G401 (cell line): Measurements from ENCODE around the gene PIP5K1B. TPM values are rescaled to one million over a fixed set of nuclear protein-coding genes. Genes with fewer than 3 reads are reported as not detected.

Experiments used
- DNase-seq: peaks from one replicate; pipeline ENCODE4 v3.0.0-alpha.2; 2015; ENCODE audit warnings: low spot score
- in situ Hi-C: cut with HindIII; loops from 2 replicates; pipeline ENCODE4 v1.10.0; 2016; ENCODE audit warnings: low sequenced_read_pairs, mixed read lengths
- total RNA-seq: library from RNA; depleted of rRNA; stranded (reverse); fragments of >200 nt; shearing (Covaris generic); gene quantifications from 2 replicates; pipeline ENCODE4 v1.2.3, GENCODE V29; 2014

The PIP5K1B gene
- total RNA-seq, 1 experiment from 2014 or later: not detected

GRCh38 chr9:68705531-68706362 is 707 bp downstream of the PIP5K1B start:
- in situ Hi-C loops: no loop called here
- DNase-seq: peak; percentile 45

- in situ Hi-C loops: no loop called here
- DNase-seq: peak; percentile 69
Measured at GRCh38 chr9:68706363-68707201, 1.5 kb downstream of the PIP5K1B start.

- in situ Hi-C loops: no loop called here
- DNase-seq: no peak
Measured at GRCh38 chr9:68707801-68708488, 2.9 kb downstream of the PIP5K1B start.

DNA sequence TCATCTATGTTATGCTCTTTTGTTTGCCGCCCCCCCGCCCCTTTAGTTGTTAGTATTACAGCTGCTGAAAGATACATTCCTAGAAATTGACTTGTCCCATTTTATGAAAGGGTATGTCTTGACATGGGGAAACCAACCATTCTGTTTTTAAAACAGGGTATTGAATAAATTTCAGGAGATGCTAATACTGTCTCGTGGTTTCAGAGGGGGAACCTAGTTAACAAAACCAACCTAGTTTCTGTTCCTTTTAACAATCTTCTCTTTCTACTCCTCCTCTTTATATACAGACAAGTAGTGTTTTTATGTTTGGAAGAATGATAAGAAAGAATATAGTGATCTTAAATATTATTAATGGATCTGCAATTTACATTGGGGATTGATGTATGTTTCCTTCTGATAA is 3.5 kb downstream of the PIP5K1B start:
- in situ Hi-C loops: no loop called here
- DNase-seq: no peak

DNA sequence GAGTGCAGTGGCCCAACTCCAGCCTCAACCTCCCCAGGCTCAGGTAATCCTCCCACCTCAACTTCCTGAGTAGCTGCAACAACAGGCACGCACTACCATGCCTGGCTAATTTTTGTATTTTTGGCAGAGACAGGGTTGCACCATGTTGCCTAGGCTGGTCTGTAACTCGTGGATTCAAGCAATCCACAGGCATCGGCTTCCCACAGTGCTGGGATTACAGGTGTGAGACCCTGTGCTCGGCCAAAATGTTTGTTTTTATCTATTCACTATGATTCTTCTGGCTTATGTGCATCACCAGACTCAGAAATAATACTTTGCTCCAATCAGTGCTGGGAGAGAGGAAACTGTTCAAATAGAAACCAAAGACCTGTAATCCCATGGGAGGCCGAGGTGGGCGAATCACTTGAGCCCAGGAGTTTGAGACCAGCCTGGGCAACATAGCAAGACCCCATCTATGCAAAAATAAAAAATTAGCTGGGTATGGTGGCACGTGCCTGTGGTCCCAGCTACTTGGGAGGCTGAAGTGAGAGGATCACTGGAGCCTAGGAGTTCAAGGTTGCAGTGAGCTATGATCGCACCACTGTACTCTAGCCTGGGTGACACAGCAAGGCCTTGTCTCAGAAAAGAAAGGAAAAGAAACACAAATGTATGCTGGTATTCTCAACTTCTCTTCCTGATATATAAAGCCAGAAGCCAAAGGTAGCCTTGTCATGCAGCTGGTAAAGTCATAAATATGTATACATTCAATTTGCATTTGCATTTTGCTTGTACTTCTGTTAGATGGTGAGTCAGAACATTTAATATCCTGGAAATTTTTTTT is 4.5 kb downstream of the PIP5K1B start:
- in situ Hi-C loops: no loop called here
- no peak for DNase-seq

- DNase-seq: no peak
- in situ Hi-C loops: no loop called here
Measured at GRCh38 chr9:68710111-68710471, 5.1 kb downstream of the PIP5K1B start.

DNA sequence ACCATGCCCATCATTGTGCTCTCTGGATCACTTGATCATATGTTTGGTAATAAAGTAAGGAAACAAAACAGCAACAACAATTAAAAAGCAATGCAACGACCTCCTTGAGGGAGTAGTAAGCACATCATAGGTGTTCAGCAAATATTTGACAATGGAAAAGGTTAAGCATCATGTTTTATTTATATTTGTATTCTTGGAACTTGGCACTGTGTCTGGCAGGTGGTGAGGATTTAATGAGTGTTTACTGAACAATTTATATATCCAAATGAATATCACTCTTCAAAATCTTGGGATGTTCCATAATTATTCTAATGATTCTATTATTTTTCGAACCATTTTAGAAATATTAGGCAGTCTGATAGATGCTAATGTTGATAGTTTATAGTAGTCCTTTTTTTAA is 6.2 kb downstream of the PIP5K1B start:
- DNase-seq: no peak
- in situ Hi-C loops: no loop called here

GRCh38 chr9:68711932-68712331 is 6.9 kb downstream of the PIP5K1B start:
- in situ Hi-C loops: no loop called here
- DNase-seq: no peak

DNA sequence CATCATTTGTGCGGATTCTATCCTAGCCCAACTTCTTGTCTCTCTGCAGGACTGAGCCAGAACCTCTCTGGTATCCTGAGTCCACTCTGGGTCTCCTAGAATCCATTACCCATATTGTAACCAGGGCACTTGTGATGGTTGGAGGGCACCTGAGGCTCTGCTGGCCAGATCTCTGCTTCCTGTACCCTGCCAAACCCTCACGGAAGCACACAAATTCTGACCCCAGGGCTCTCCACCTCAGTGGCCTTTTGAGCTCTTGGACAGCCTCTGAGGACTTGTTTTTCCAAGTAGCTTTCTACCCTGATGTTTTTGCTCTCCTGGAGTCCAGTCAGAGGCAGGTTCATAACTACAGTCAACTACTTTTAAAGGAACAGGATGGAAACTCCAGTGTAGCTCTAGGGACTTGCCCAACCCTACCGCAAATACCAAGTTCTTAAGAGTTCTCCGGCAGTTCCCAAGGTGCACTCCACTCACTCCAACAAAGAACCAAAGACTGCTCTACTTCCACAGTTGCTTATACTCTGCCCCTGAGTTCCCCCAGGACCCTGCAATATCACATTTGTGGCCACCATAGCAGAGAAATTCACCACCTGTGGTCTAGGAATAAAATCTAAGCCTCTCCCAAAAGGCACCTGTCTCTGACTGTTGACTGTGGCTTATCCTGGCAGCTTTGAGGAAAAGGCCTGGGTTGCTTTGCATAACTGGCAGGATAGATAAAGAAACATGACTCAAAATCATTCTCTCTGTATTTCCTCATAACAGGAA is 9.6 kb downstream of the PIP5K1B start:
- in situ Hi-C loops: no loop called here
- no peak for DNase-seq

DNA sequence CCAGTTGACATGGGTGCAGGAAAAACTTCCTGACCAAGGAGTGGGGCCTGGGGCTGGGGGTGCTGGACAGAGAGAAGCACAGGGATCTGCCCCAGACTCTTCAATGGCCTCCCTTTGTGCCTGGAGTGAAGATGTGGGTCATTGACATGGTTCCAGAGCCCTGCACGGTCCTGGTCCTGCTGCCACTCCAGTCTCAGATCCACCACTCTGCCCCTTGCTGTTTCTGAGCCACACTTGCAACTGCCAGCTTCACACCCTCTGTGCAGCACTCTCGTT is 10.1 kb downstream of the PIP5K1B start:
- in situ Hi-C loops: no loop called here

GRCh38 chr9:68717552-68718443 is 12.8 kb downstream of the PIP5K1B start:
- in situ Hi-C loops: no loop called here

More for the DNA sequence above, 10.1 kb downstream of the PIP5K1B start:
- no peak for DNase-seq

GRCh38 chr9:68719847-68720246 is 14.8 kb downstream of the PIP5K1B start:
- in situ Hi-C loops: no loop called here
- no peak for DNase-seq

More at GRCh38 chr9:68717552-68718443, 12.8 kb downstream of the PIP5K1B start:
- no peak for DNase-seq

- no peak for DNase-seq
- in situ Hi-C loops: no loop called here
Measured at GRCh38 chr9:68720656-68721313, 15.7 kb downstream of the PIP5K1B start.

GRCh38 chr9:68721666-68722330 is 16.8 kb downstream of the PIP5K1B start:
- no peak for DNase-seq
- in situ Hi-C loops: no loop called here

DNA sequence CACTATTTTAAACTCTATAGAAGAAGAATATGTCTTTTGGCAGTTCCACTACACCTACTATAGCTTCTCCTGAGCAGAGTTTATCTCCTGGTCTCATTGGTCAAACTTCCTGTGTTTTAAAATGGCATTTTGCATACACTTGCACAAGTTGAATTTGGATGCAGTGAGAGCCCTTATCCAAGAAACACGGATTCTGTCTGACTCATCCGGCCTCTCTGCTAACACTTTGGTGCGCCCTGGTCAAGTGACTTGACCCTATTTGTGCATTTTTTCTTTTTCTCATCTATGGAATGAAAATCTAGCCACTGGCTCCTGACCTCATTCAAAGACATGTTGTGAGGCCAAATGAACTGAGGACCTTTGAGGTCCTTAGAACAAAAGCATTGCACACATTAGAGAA is 20.0 kb downstream of the PIP5K1B start:
- in situ Hi-C loops: no loop called here
- DNase-seq: no peak

GRCh38 chr9:68726489-68726888 is 21.4 kb downstream of the PIP5K1B start:
- in situ Hi-C loops: no loop called here
- no peak for DNase-seq

- no peak for DNase-seq
- in situ Hi-C loops: no loop called here
Measured at GRCh38 chr9:68727636-68728035, 22.6 kb downstream of the PIP5K1B start.
